ENCODE results near the gene SPHK2. TPM values are rescaled to one million over a fixed set of nuclear protein-coding genes. Genes with fewer than 3 reads are reported as not detected.
"Not testable (repeated sequence)": the region's sequence is repeated elsewhere in the genome, so short reads cannot be mapped to it uniquely, and the experiment has no call there.

Gene SPHK2
- total RNA-seq, 2 donors from 2014 or later, result 45.1 to 51.0 TPM

DNA sequence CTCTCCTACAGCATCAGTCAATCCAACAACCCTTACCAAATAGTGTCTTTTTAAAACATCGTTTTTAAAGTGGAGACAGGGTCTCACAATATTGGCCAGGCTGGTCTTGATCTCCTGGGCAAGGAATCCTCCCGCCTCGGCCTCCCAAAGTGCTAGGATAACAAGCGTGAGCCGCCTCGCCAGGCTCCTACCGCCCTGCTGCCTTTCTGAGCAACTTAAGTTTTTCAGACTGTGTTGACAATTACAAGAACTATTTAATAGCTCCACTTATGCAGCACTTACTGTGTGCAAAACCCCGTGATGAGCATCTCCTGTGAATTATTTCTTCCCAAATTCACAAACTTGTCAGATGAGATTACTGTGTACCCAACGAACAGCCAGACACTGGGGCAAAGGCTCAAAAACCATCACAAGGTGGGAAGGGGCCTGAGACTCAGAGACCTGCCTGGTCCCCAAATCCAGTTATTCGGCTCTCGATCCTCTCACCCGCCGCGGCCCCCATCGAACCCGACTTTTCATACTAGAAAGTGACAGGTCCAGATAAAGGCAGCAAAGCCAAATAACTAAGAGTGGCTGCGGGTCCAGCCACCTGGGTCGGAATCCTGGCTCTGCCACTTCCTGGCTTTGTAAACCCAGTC, 909 bp upstream of the SPHK2 start:
- intact Hi-C loops (cut with DNase I, micrococcal nuclease), result no loop called here
- DNase-seq, result peak in 1 of 2 donors; percentile 47

DNA sequence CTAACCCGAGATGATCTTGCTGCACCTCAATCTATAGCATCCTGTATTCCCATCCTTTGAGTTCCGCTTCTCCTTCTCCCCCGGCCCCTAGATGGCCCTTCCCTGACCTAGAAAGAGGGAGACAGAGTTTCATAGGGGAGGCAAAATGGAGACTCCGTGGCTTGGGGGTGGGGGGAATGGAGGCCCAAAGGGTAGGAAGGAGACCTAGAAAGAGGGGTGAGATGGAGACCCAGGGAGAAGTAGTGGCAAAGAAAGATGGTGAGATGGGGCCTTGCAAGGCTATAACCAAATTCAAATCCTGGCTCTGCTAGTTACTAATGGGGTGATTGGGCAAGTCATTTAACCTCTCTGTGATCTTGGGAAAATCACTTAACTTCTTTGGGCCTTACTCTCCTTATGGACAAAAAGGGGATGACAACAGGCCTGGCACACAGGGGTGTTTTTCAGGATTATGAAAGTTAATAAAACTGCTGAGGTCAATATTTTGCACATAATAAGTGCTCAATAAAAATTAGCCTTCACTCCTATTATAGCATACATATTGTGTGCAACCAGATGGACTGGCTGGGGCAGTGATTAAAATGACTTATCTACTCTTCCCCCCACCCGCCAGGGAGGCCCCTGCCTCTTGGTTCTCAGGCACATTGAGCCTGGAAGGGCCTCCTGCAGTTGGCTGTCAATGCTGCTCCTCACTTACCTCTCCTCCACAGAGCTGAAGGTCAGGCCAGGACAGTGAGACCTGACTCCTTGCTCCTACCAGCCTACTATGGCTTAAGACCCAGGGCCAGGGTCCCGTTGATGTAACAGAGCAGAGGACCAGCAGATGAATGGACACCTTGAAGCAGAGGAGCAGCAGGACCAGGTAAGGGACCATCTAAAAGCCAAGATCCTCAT, 633 bp downstream of the SPHK2 start:
- ATAC-seq, result no peak
- DNase-seq, result no peak
- intact Hi-C loops (cut with DNase I, micrococcal nuclease), result no loop called here

More for the DNA sequence above, 909 bp upstream of the SPHK2 start:
- no peak for ATAC-seq

DNA sequence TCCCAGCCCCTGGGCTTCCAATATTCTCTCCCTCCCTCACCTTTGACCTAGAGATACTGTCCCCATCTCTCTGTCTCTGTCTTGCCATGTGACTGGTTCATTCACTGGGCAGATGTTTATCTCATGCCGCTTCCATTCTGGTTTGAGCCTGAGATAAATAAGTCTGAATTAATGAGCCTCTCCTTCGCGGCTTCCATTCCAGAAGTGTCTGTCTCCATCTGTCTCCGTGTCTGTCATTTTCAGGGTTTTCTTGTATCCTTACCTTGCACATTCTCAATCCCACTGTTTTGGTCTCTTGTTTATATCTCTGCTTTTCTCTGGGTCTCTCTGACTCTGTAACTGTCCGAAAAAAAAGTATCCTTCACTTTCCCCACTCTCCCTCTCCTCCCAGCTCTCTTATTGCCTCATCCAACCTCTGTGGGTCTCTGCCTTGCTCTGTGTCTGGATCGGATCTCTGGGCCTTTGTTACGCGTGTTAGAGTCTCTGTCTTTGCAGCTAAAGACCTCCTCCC, 4.3 kb downstream of the SPHK2 start:
- ATAC-seq (no peak), DNase-seq (no peak)
- intact Hi-C loops (cut with DNase I, micrococcal nuclease), result no loop called here

DNA sequence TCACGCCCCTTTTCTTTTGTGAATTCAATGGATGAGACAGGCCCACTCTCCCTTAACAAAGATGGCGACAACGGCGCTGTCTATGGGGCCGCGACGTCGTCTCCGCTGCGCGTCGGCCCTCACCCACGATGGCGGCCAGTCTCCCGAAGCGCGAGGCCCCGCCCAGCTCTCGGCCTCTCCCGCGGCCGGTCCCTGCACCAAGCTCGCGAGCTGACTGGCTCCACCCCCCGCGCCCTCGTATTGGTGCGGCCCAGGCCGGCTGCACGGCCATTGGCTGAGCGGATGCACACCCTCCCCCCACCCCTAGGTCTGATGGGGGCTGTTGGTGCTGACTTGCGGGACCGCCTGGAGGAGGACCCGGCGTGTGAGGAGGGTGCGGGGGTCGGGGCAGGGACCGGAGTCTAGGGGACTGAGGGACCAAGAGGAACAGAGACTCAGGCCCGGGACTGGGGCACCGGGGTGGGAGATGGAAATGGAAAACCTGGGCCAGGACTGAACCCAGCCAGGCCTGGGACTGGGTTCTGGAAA, 4.8 kb downstream of the SPHK2 start:
- ATAC-seq, result peak; percentile 70
- DNase-seq, result peak; percentile 99
- intact Hi-C loops (cut with DNase I, micrococcal nuclease), result no loop called here

GRCh38 chr19:48624791-48625723, 5.8 kb downstream of the SPHK2 start:
- intact Hi-C loops (cut with DNase I, micrococcal nuclease), result no loop called here
- ATAC-seq (peak; percentile 60), DNase-seq (peak; percentile 80 to 84)

- intact Hi-C loops (cut with DNase I, micrococcal nuclease), result no loop called here
- no peak for ATAC-seq
These were observed 6.6 kb downstream of the SPHK2 start for GRCh38 chr19:48625891-48626327.

GRCh38 chr19:48627201-48627864, 8.0 kb downstream of the SPHK2 start:
- peak; percentile 39 for ATAC-seq
- DNase-seq, result peak; percentile 64 to 68
- intact Hi-C loops (cut with DNase I, micrococcal nuclease), result no loop called here

More at GRCh38 chr19:48625891-48626327, 6.6 kb downstream of the SPHK2 start:
- DNase-seq, result peak in 1 of 2 donors; percentile 50

GRCh38 chr19:48627865-48628314, 8.6 kb downstream of the SPHK2 start:
- DNase-seq (no peak), ATAC-seq (no peak)
- intact Hi-C loops (cut with DNase I, micrococcal nuclease), result no loop called here

- DNase-seq, result peak in 1 of 2 donors; percentile 36
- intact Hi-C loops (cut with DNase I, micrococcal nuclease), result no loop called here
- ATAC-seq, result no peak
These were observed 9.4 kb downstream of the SPHK2 start for GRCh38 chr19:48628486-48629296.

DNA sequence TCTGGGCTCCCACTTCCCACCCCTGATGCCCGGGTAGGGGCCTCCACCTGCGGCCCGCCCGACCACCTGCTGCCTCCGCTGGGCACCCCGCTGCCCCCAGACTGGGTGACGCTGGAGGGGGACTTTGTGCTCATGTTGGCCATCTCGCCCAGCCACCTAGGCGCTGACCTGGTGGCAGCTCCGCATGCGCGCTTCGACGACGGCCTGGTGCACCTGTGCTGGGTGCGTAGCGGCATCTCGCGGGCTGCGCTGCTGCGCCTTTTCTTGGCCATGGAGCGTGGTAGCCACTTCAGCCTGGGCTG, 9.9 kb downstream of the SPHK2 start:
- DNase-seq, result no peak
- no peak for ATAC-seq
- intact Hi-C loops (cut with DNase I, micrococcal nuclease), result no loop called here

GRCh38 chr19:48629599-48630295, 10.4 kb downstream of the SPHK2 start:
- peak; percentile 88 to 93 for DNase-seq
- ATAC-seq, result peak; percentile 60
- intact Hi-C loops (cut with DNase I, micrococcal nuclease), result no loop called here

GRCh38 chr19:48630296-48631063, 11.2 kb downstream of the SPHK2 start:
- intact Hi-C loops (cut with DNase I, micrococcal nuclease), result no loop called here
- DNase-seq (peak; percentile 72 to 81), ATAC-seq (peak; percentile 17)

DNA sequence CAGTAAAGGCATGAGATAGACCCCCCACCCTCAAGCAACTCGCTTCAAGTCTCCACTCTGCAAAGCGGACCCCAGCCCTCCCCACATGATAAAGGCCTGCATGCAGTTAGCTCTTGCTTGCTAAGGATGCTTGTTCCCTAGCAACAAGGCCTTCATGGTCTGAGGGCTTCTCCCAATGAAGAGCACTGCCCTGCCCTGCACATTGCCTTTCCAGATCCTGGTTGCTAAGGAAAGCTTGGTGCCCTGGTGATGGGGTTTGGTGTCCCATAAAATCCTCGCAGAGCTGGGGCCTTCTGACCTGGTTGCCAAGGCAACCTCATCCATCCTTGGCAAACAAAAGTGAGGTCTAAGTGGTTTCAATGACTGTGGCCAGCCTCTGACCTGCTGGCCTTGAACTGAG, 11.9 kb downstream of the SPHK2 start:
- intact Hi-C loops (cut with DNase I, micrococcal nuclease), result no loop called here
- ATAC-seq, result no peak
- DNase-seq, result no peak

GRCh38 chr19:48632286-48632685, 13.0 kb downstream of the SPHK2 start:
- not testable (repeated sequence) for ATAC-seq

GRCh38 chr19:48632692-48633147, 13.4 kb downstream of the SPHK2 start:
- intact Hi-C loops (cut with DNase I, micrococcal nuclease), result no loop called here
- ATAC-seq, result no peak
- DNase-seq, result no peak

More at GRCh38 chr19:48632286-48632685, 13.0 kb downstream of the SPHK2 start:
- DNase-seq; intact Hi-C loops (cut with DNase I, micrococcal nuclease): not testable (repeated sequence)
